Measurements from ENCODE around the gene MKS1. TPM values are rescaled to one million over a fixed set of nuclear protein-coding genes. Genes with fewer than 3 reads are reported as not detected.

Gene MKS1
- polyA plus RNA-seq, 2 of the 4 experiments (the other 2 are of a cell fraction), result 16.2 to 18.6 TPM

GRCh38 chr17:58265271-58265670 is 46.2 kb upstream of the MKS1 start:
- ATAC-seq (no peak), FAIRE-seq (no peak), DNase-seq (ENCODE audit: low read depth in 1 of 2, low spot score in 1 of 2) (no peak)
- TF ChIP-seq TFCP2L1 (CRISPR knock-in tag; IDR thresholded peaks at IDR 0.05), result no peak
- no peak for TF ChIP-seq REST (IDR thresholded peaks at IDR 0.05)
- TF ChIP-seq EP300 (IDR thresholded peaks at IDR 0.05), result no peak
- no peak for TF ChIP-seq NFE2L2 (conservative IDR thresholded peaks at IDR 0.05; ENCODE audit: low read length)
- no peak for TF ChIP-seq SREBF2 (IDR thresholded peaks at IDR 0.05)
- TF ChIP-seq EHF (CRISPR knock-in tag; IDR thresholded peaks at IDR 0.05), result no peak
- 39% methylated on average over 4 of the region's 4 CpGs for WGBS (ENCODE audit: missing lambda C conversion rate)
- Histone ChIP-seq H3K9me3 (peaks cover 2% of the 10 kb centered on the region; the same call in 1 of the 3 replicates), H3K4me1 (no peaks in the 10 kb centered on the region), H3K27ac (no peak overlapping the region), H3K4me3 (no peak overlapping the region), H3K4me2 (no peak overlapping the region)
- ChIA-PET CTCF (interaction anchor here (1.0 to 2.1 kb wide), 7 partner anchors 9 to 52 kb away, joined by 3 to 11 read pairs (median 3); partner anchors contain the start of gene LPO), POLR2A (interaction anchor here (0.6 kb wide), 1 partner anchor 201 kb away, joined by 3 read pairs; no protein-coding TSS in a partner anchor)

- no peaks in the 10 kb centered on the region for H3K4me1 ChIP-seq
- H3K4me3 ChIP-seq, result no peak overlapping the region
- CTCF ChIA-PET, result interaction anchor here (0.6 to 2.7 kb wide), 7 partner anchors 8 to 182 kb away, joined by 3 to 17 read pairs (median 4); no protein-coding TSS in a partner anchor
- ATAC-seq, result no peak
- POLR2A ChIA-PET, result interaction anchor here (0.6 kb wide), 1 partner anchor 202 kb away, joined by 3 read pairs; no protein-coding TSS in a partner anchor
- no peak for DNase-seq (ENCODE audit: low read depth in 1 of 2, low spot score in 1 of 2)
- no peak for FAIRE-seq
- H3K4me2 ChIP-seq, result no peak overlapping the region
- 46% methylated on average over 6 of the region's 6 CpGs for WGBS (ENCODE audit: missing lambda C conversion rate)
- H3K27ac ChIP-seq, result no peak overlapping the region
- TF ChIP-seq RARB (CRISPR knock-in tag; IDR thresholded peaks at IDR 0.05), result no peak
- TF ChIP-seq USF2 (IDR thresholded peaks at IDR 0.05), result no peak
- TF ChIP-seq E2F6 (IDR thresholded peaks at IDR 0.05; ENCODE audit: borderline replicate concordance, low read depth), result no peak
- TF ChIP-seq KDM1A (IDR thresholded peaks at IDR 0.05; ENCODE audit: low read depth), result no peak
- no peak for TF ChIP-seq HEYL (CRISPR knock-in tag; IDR thresholded peaks at IDR 0.05)
- TF ChIP-seq RFX5 (IDR thresholded peaks at IDR 0.05), result no peak
- no peak for TF ChIP-seq CHD2 (IDR thresholded peaks at IDR 0.05; ENCODE audit: low read length, partially characterized antibody)
- no peak for TF ChIP-seq ATOH8 (CRISPR knock-in tag; IDR thresholded peaks at IDR 0.05; ENCODE audit: low read depth)
- TF ChIP-seq FOSL2 (IDR thresholded peaks at IDR 0.05), result no peak
- no peak for TF ChIP-seq FOSL2 (CRISPR knock-in tag; IDR thresholded peaks at IDR 0.05)
- H3K9me3 ChIP-seq, result peaks cover 8% of the 10 kb centered on the region; the same call in 1 of the 3 replicates
These were observed 45.5 kb upstream of the MKS1 start for GRCh38 chr17:58264407-58265103.

- FAIRE-seq (no peak), ATAC-seq (no peak), DNase-seq (ENCODE audit: low read depth in 1 of 2, low spot score in 1 of 2) (no peak)
- H3K4me2 ChIP-seq, result no peak overlapping the region
- TF ChIP-seq MAX (IDR thresholded peaks at IDR 0.05) (no peak), FOSL2 (IDR thresholded peaks at IDR 0.05) (no peak), FOSL2 (CRISPR knock-in tag; IDR thresholded peaks at IDR 0.05) (no peak), RAD21 (conservative IDR thresholded peaks at IDR 0.05 in 1 of 2, IDR thresholded peaks at IDR 0.05 in 1 of 2) (no peak), NPAS2 (CRISPR knock-in tag; IDR thresholded peaks at IDR 0.05; ENCODE audit: borderline replicate concordance) (no peak), ZFP36 (IDR thresholded peaks at IDR 0.05; ENCODE audit: borderline replicate concordance, partially characterized antibody) (no peak), FOSB (CRISPR knock-in tag; IDR thresholded peaks at IDR 0.05) (no peak)
- H3K27ac ChIP-seq, result no peak overlapping the region
- POLR2A ChIA-PET, result no interaction called here
- CTCF ChIA-PET, result interaction anchor here (0.6 to 2.7 kb wide), 4 partner anchors 12 to 182 kb away, joined by 3 to 17 read pairs (median 4); partner anchors contain the start of gene RNF43
- H3K9me3 ChIP-seq, result peaks cover 8% of the 10 kb centered on the region; the same call in 1 of the 3 replicates
- 0% methylated on average over 1 of the region's 1 CpG for WGBS (ENCODE audit: missing lambda C conversion rate)
- H3K4me3 ChIP-seq, result no peak overlapping the region
- no peaks in the 10 kb centered on the region for H3K4me1 ChIP-seq
These were observed 44.7 kb upstream of the MKS1 start for GRCh38 chr17:58263773-58264172.
